Liver (tissue), 2 donors: ENCODE data around the gene GCNT2.

ENCODE experiments used
- GABPA ChIP-seq, 2 donors: IDR thresholded peaks in 1 of 2; conservative IDR thresholded peaks in 1 of 2; 2 replicates each; pipeline ENCODE4 v1.6.1; 2016; ENCODE audit warnings: antibody characterized with exemption in 2 of 2, mild to moderate bottlenecking in 1 of 2, moderate library complexity in 1 of 2
- RAD21 ChIP-seq, 2 donors: IDR thresholded peaks; 2 replicates each; pipeline ENCODE4 v1.6.1; 2016; ENCODE audit warnings: antibody characterized with exemption in 2 of 2, mild to moderate bottlenecking in 2 of 2
- donor health status: healthy.

DNA sequence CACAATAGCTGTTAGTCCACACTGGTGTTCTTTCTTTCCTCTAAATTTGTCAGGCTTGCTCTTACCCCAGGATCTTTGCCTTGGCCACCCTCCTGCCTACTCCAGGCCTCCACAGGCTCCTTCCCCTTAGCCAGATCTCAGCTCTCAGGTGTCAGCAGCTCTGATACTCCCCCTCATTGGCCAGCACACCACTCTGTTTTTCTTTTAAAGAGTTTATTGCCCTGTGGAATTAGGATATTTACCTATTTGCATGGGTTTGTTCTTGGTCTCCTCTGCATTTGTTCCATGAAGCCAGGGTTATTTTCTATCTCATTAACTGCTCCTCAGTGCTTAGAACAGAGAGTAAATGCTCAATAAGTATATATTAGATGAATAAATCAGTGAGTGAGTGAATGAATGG, 36.8 kb downstream of the GCNT2 start:
- TF ChIP-seq RAD21 (IDR thresholded peaks at IDR 0.05) (no peak), GABPA (IDR thresholded peaks at IDR 0.05 in 1 of 2, conservative IDR thresholded peaks at IDR 0.05 in 1 of 2) (no peak)
